Measurements from ENCODE around the gene PAF1.

Gene PAF1

DNA sequence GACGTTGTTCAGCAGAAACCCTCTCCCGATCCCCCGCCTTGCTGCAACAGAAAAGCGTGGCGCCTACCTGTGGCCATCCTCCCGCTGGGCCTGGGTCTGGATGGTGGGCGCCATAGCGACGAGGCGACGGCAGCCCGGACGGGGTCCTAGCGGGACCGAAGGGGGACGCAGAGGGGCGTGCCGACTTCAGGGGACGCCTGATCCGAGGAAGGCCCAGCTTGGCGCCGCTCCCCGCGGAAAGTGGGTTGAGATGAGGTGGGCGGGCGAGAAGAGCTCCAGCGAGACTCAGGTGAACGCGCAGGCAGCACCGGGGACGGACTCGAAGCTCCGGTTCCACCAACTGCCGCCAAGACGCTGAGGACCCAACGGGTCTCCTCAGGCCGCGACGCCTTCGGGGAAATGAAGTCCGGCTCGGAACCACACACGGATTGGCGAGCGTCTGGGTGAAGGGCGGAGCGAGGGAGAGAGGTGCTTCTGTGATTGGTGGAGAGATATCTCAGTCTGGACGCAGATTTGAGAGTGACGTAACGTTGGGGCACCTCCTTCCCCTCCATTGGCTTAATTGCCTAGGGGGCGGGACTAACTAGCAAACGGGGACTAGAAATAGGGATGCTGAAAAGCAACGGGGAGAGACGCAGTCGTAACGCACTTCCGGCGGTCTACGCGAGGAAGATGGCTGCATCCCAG, at the start of gene PAF1, which contains the start of gene MED29:
Gene PAF1 (minus strand): TSS at position 356 of the 687 bp plus-strand sequence. CDS start 242 bp downstream, at position 114.
Gene MED29 (plus strand): TSS at position 628 of the 687 bp plus-strand sequence. CDS start 45 bp downstream, at position 673.
- WGBS (ENCODE audit: insufficient coverage, insufficient read length): no CpG with 5 or more reads among the region's 60 CpGs
- H3K36me3 ChIP-seq (ENCODE audit: control insufficient read depth, insufficient read depth, low read length): peaks cover 22% of the 10 kb centered on the region

DNA sequence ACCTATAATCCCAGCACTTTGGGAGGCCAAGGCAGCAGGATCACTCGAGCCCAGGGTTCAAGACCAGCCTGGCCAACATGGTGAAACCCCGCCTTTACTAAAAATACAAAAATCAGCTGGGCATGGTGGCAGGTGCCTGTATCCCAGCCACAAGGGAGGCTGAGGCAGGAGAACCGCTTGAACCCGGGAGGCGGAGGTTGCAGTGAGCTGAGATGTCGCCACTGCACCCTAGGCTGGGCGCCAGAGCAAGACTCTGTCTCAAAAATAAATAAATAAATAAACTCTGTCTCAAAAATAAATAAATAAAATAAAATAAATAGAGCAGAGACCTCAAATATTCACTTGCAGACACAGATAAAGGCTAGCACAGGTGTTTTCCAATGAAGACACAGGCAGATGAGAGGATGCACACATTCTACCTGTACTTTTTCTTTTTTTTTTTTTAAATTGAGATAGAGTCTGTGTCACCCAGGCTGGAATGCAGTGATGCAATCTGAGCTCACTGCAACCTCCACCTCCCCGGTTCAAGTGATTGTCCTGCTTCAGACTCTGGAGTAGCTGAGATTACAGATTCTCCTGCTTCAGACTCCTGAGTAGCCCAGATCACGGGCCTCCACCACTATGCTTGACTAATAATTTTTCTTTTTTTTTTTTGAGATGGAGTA, 47.5 kb upstream of the PAF1 start:
- peaks cover 3% of the 10 kb centered on the region; the same call in 1 of the 2 replicates for H3K4me1 ChIP-seq (ENCODE audit: control insufficient read depth, insufficient read depth, low read length)
- peaks cover 9% of the 10 kb centered on the region for H3K36me3 ChIP-seq (ENCODE audit: control insufficient read depth, insufficient read depth, low read length)
- H3K9me3 ChIP-seq (ENCODE audit: control insufficient read depth, insufficient read depth, low read length): no peaks in the 10 kb centered on the region
- no peak overlapping the region for H3K27ac ChIP-seq (ENCODE audit: low read length)
- H3K27me3 ChIP-seq (ENCODE audit: control insufficient read depth, insufficient read depth, low read length): no peaks in the 10 kb centered on the region
- DNase-seq (ENCODE audit: low read depth, low spot score): no peak
- H3K4me3 ChIP-seq (ENCODE audit: low read length): no peak overlapping the region
- no CpG with 5 or more reads among the region's 9 CpGs for WGBS (ENCODE audit: insufficient coverage, insufficient read length)

More for the DNA sequence above, at the start of gene PAF1, which contains the start of gene MED29:
- Histone ChIP-seq H3K9me3 (ENCODE audit: control insufficient read depth, insufficient read depth, low read length) (no peaks in the 10 kb centered on the region), H3K4me3 (ENCODE audit: low read length) (peak within 1 kb of the TSS; percentile 84), H3K27ac (ENCODE audit: low read length) (no peak within 1 kb of the TSS), H3K4me1 (ENCODE audit: control insufficient read depth, insufficient read depth, low read length) (no peaks in the 10 kb centered on the region), H3K27me3 (ENCODE audit: control insufficient read depth, insufficient read depth, low read length) (no peaks in the 10 kb centered on the region)
- peak; percentile 99 for DNase-seq (ENCODE audit: low read depth, low spot score)

DNA sequence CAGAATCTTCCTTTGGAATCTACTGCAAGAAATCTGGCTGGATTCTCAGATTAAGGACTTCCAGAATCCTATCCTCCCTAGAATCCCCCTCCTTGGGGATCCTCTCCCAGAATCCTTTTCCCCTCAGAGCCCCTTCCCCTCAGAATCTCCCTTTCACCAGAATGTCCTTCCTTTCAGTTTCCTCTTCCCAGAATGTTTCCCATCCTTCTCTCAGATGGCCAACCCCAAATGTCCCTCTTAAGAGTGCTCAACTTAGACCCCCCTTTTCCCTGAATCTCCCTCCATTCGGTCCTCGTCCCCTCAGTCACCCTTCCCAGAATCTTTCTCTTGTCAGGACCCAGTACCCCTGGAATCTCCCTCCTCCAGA, 45.4 kb upstream of the PAF1 start:
- Histone ChIP-seq H3K4me1 (ENCODE audit: control insufficient read depth, insufficient read depth, low read length) (peaks cover 3% of the 10 kb centered on the region; the same call in 1 of the 2 replicates), H3K9me3 (ENCODE audit: control insufficient read depth, insufficient read depth, low read length) (no peaks in the 10 kb centered on the region), H3K4me3 (ENCODE audit: low read length) (peak overlapping the region; percentile 40; the same call in 1 of the 2 replicates), H3K27me3 (ENCODE audit: control insufficient read depth, insufficient read depth, low read length) (no peaks in the 10 kb centered on the region), H3K27ac (ENCODE audit: low read length) (no peak overlapping the region), H3K36me3 (ENCODE audit: control insufficient read depth, insufficient read depth, low read length) (peaks cover 20% of the 10 kb centered on the region)
- DNase-seq (ENCODE audit: low read depth, low spot score): no peak
- no CpG with 5 or more reads among the region's 2 CpGs for WGBS (ENCODE audit: insufficient coverage, insufficient read length)

DNA sequence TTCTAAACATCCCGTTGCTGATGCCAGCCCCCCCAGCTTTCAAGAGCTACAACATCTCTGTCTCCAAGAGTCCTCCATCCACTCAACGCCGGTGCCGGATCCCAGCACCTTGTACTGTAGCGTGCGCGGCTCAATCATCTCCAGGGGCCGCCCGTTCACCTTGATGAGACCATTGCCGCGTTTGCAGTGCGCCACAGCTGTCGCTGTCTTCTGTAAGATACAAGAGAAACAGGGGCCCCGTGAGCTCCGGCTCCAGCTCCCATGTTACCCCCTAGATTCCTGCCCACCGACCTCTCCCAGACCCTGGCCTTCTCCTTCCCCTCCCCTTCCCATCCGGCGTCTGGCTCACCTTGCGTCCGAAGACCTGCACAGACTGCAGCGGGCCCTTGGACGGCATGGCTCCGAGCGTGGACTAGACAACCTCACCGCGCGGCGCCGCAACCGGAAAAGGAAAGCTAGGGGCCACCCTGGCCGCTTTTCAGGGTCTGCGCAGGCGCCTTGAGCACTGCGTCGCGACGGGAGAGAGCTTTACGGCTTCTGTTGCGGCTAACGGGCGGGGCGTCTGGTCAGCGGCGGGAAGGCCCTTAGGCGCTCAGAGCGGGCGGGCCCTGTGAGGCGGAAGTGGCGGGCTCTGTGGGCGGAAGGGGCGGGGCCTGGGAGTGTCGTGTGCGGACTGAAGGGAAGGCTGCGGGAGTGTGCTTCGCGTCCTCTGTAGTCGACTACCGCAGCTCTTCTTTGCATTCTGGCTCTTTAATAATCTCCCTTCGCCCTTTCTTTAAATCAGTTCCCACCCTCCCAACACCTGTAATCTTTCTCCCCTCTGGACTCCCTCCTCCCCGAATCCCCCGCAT, 44.8 kb upstream of the PAF1 start, which contains the start of gene RPS16:
Gene RPS16 (minus strand): TSS at position 451 of the 851 bp plus-strand sequence. CDS start 54 bp downstream, at position 397.
- H3K9me3 ChIP-seq (ENCODE audit: control insufficient read depth, insufficient read depth, low read length): no peaks in the 10 kb centered on the region
- peak within 1 kb of the TSS; percentile 65 for H3K4me3 ChIP-seq (ENCODE audit: low read length)
- peaks cover 20% of the 10 kb centered on the region for H3K36me3 ChIP-seq (ENCODE audit: control insufficient read depth, insufficient read depth, low read length)
- H3K27ac ChIP-seq (ENCODE audit: low read length): no peak within 1 kb of the TSS
- no CpG with 5 or more reads among the region's 61 CpGs for WGBS (ENCODE audit: insufficient coverage, insufficient read length)
- no peaks in the 10 kb centered on the region for H3K27me3 ChIP-seq (ENCODE audit: control insufficient read depth, insufficient read depth, low read length)
- peaks cover 3% of the 10 kb centered on the region; the same call in 1 of the 2 replicates for H3K4me1 ChIP-seq (ENCODE audit: control insufficient read depth, insufficient read depth, low read length)
- no peak for DNase-seq (ENCODE audit: low read depth, low spot score)

DNA sequence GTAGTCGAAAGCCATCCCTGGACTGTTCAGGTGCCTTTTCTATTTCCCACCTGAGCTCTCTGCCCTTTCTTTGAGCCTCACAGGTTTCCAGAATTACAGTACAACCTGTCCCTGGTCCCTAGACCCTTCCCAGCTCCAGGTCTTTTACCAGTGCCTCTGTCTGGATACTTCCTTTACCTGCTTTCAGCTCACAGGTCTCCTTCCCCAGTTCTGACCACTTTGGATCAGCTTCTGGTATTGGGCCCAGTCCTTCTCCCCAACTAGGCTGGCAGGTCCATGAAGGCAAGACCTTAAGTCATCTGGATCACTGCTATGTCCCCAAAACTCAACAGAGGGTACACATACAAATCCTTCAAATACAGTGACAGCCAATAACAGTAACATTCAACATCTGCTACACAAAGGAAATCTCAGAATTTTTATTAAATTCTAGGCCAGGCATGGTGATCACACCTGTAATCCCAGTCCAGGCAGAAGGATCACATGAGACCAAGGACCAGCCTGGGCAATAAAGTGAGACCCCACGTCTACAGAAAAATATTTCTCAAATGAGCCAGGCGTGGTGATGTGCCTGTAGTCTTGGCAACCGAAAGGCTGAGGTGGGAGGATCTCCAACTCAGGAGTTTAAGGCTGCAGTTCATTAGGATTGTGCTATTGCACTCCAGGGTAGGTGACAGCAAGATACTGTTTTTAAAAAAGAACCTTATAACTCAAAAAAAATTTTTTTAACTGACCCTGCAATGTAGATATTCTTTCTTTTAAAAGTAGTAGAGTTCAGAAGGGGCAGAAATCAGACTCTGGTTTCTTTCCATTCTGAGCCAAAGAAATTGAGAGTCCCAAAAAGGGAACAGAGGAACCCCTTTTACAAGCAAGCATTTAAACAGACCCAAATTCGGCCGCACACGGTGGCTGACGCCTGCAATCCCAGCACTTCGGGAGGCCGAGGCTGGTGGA, 43.5 kb upstream of the PAF1 start:
- Histone ChIP-seq H3K4me3 (ENCODE audit: low read length) (peak overlapping the region; percentile 65; the same call in 1 of the 2 replicates), H3K36me3 (ENCODE audit: control insufficient read depth, insufficient read depth, low read length) (peaks cover 20% of the 10 kb centered on the region), H3K27me3 (ENCODE audit: control insufficient read depth, insufficient read depth, low read length) (no peaks in the 10 kb centered on the region), H3K9me3 (ENCODE audit: control insufficient read depth, insufficient read depth, low read length) (no peaks in the 10 kb centered on the region), H3K27ac (ENCODE audit: low read length) (no peak overlapping the region), H3K4me1 (ENCODE audit: control insufficient read depth, insufficient read depth, low read length) (peaks cover 3% of the 10 kb centered on the region; the same call in 1 of the 2 replicates)
- WGBS (ENCODE audit: insufficient coverage, insufficient read length): no CpG with 5 or more reads among the region's 10 CpGs
- no peak for DNase-seq (ENCODE audit: low read depth, low spot score)

DNA sequence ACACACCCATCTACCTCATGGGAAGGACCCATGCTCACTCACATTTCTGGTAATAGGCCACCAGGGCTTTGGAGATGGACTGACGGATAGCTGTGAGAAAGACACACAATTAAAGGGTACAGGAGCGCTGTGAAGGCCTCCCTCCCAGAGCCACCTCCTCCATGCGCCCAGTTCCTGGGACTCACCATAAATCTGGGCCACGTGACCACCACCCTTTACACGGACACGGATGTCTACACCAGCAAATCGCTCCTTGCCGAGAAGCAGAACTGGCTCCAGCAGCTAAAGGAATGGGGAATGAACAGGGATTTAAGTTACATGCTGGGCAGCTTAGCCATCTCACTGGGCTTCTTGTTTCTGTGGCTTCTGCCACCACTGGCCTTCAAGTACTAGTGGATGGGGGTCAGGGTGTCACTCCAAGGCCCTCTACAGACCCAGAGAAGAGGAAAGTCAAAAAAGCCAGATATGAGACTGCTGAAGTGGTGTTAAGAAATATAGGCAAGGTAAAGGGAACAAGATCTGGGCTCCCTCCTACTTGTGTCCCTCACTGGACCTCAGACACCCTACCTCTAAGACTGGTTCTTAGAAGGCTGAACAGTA, 42.7 kb upstream of the PAF1 start:
- H3K36me3 ChIP-seq (ENCODE audit: control insufficient read depth, insufficient read depth, low read length): peaks cover 20% of the 10 kb centered on the region
- peaks cover 7% of the 10 kb centered on the region for H3K4me1 ChIP-seq (ENCODE audit: control insufficient read depth, insufficient read depth, low read length)
- no peak overlapping the region for H3K27ac ChIP-seq (ENCODE audit: low read length)
- H3K27me3 ChIP-seq (ENCODE audit: control insufficient read depth, insufficient read depth, low read length): no peaks in the 10 kb centered on the region
- H3K4me3 ChIP-seq (ENCODE audit: low read length): no peak overlapping the region
- WGBS (ENCODE audit: insufficient coverage, insufficient read length): no CpG with 5 or more reads among the region's 8 CpGs
- no peaks in the 10 kb centered on the region for H3K9me3 ChIP-seq (ENCODE audit: control insufficient read depth, insufficient read depth, low read length)
- no peak for DNase-seq (ENCODE audit: low read depth, low spot score)

DNA sequence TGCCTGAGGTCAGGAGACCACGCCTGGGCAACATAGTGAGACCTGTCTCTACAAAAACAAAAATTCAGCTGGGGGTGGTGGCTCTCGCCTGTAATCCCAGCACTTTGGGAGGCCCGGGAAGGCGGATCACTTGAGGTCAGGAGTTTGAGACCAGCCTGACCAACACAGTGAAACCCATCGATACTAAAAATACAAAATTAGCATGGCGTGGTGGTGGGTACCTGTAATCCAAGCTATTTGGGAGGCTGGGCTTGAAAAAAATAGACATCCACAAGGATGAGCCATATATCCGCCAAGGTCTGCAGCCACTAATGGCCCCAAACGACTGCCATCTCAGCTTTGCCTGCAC, 41.7 kb upstream of the PAF1 start:
- Histone ChIP-seq H3K36me3 (ENCODE audit: control insufficient read depth, insufficient read depth, low read length) (peaks cover 20% of the 10 kb centered on the region), H3K27ac (ENCODE audit: low read length) (no peak overlapping the region)

DNA sequence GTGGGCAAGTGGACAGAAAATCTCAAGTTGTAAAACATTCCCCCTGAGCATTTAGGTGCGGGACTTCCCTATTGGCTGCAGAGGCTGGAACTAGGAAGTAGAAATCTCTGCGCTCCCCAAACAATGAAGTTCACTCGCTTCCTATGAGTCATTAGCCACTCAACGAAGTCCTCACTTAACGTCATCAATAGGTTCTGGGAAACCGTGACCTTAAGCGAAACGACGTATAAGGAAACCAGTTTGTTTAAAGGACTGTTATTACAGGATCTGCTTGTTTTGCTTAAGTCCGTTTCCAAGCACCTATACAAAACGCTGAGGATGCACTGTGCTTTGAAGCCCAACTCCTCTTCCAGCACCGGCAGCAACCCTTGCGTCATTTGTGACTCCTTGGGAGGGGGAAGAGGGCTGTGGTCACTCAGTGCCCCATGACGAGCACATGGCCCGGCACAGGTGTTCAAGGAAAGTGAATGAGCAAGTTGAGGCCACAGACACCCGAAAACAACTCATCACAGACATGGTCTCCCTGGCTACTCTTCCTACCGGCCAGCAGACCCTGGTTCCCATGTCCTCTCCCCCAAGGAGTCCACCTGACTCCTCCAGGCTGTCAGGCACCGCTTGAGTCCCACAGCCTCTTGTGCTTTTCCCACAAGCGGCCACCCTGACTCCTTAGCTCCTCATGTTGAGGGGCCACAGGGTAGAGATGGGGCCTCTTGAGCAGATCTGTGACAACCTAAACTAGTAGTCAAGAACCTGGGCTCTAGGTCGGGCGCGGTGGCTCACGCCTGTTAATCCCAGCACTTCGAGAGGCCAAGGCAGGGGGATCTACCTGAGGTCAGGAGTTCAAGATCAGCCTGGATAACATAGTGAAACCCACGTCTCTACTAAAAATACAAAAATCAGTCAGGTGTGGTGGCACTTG, 40.0 kb upstream of the PAF1 start:
- WGBS (ENCODE audit: insufficient coverage, insufficient read length): no CpG with 5 or more reads among the region's 25 CpGs
- no peaks in the 10 kb centered on the region for H3K27me3 ChIP-seq (ENCODE audit: control insufficient read depth, insufficient read depth, low read length)
- H3K4me3 ChIP-seq (ENCODE audit: low read length): no peak overlapping the region
- H3K36me3 ChIP-seq (ENCODE audit: control insufficient read depth, insufficient read depth, low read length): peaks cover 20% of the 10 kb centered on the region
- no peak overlapping the region for H3K27ac ChIP-seq (ENCODE audit: low read length)
- H3K9me3 ChIP-seq (ENCODE audit: control insufficient read depth, insufficient read depth, low read length): no peaks in the 10 kb centered on the region
- DNase-seq (ENCODE audit: low read depth, low spot score): no peak
- peaks cover 7% of the 10 kb centered on the region for H3K4me1 ChIP-seq (ENCODE audit: control insufficient read depth, insufficient read depth, low read length)

More for the DNA sequence above, 41.7 kb upstream of the PAF1 start:
- no peaks in the 10 kb centered on the region for H3K9me3 ChIP-seq (ENCODE audit: control insufficient read depth, insufficient read depth, low read length)
- no CpG with 5 or more reads among the region's 8 CpGs for WGBS (ENCODE audit: insufficient coverage, insufficient read length)
- no peak overlapping the region for H3K4me3 ChIP-seq (ENCODE audit: low read length)
- DNase-seq (ENCODE audit: low read depth, low spot score): no peak
- H3K4me1 ChIP-seq (ENCODE audit: control insufficient read depth, insufficient read depth, low read length): peaks cover 6% of the 10 kb centered on the region
- no peaks in the 10 kb centered on the region for H3K27me3 ChIP-seq (ENCODE audit: control insufficient read depth, insufficient read depth, low read length)
